Endothelial cell (in vitro differentiated cells): ENCODE data around the gene HECTD3. TPM values are rescaled to one million over a fixed set of nuclear protein-coding genes. Genes with fewer than 3 reads are reported as not detected.

Experiments used
- DNase-seq: peaks from one replicate; pipeline ENCODE4 v3.0.0; 2021; ENCODE audit warnings: low spot score
- H3K27ac Mint-ChIP-seq: one replicate; pipeline ENCODE4 v1.8.0; 2021; ENCODE audit warnings: mixed read lengths, inconsistent platforms; ENCODE audit not compliant: unreplicated experiment
- H3K27me3 Mint-ChIP-seq: one replicate; pipeline ENCODE4 v1.8.0; 2021; ENCODE audit warnings: mild to moderate bottlenecking, moderate library complexity, mixed read lengths, inconsistent platforms; ENCODE audit not compliant: unreplicated experiment
- H3K36me3 Mint-ChIP-seq: one replicate; pipeline ENCODE4 v1.8.0; 2021; ENCODE audit warnings: mild to moderate bottlenecking, low read depth, mixed read lengths, inconsistent platforms; ENCODE audit not compliant: unreplicated experiment
- H3K4me1 Mint-ChIP-seq: one replicate; pipeline ENCODE4 v1.8.0; 2021; ENCODE audit warnings: mild to moderate bottlenecking, mixed read lengths, inconsistent platforms; ENCODE audit not compliant: unreplicated experiment
- H3K4me3 Mint-ChIP-seq: one replicate; pipeline ENCODE4 v1.8.0; 2021; ENCODE audit warnings: mild to moderate bottlenecking, mixed read lengths, inconsistent platforms; ENCODE audit not compliant: unreplicated experiment
- H3K9me3 Mint-ChIP-seq: one replicate; pipeline ENCODE4 v1.8.0; 2021; ENCODE audit warnings: mixed read lengths, inconsistent platforms; ENCODE audit not compliant: unreplicated experiment
- total RNA-seq: library from RNA; stranded (reverse); fragmentation: NEBNext Ultra II Directional; extraction: Animal tissue kit (Norgen Biotek cat#: 25700); gene quantifications from one replicate; pipeline ENCODE4 v1.2.1, GENCODE V29; 2021; ENCODE audit not compliant: unreplicated experiment
- TF ChIP-seq, protein P1 (sequence below): fragments of 200-600 bp; sonication (generic); IDR thresholded peaks from one replicate; pipeline ENCODE4 v1.5.0; 2021; ENCODE audit warnings: antibody characterized with exemption; ENCODE audit not compliant: unreplicated experiment

Gene HECTD3
- total RNA-seq, 1 donor from 2014 or later, result 58.2 TPM

DNA sequence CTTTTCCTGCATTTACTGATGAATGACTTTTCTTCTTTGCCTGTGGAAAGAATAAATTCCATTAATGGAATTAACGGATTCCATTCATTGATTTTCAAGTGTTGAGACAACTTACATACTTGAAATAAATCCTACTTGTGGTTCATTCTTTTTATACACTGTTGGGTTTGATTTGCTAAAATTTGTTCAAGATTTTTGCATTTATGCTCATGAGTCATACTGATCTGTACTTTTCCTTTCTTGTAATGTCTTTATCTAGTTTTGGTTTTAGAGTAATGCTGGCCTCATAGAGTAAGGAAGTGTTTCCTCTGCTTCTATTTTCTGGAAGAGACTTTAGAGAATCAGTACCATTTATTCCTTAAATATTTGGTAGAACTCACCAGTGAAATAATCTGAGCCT lies 15.3 kb upstream of the HECTD3 start:
- Mint-ChIP-seq H3K9me3 (no peaks in the 10 kb centered on the region), H3K4me3 (no peak overlapping the region), H3K27ac (no peak overlapping the region), H3K36me3 (no peaks in the 10 kb centered on the region), H3K27me3 (peaks cover 2% of the 10 kb centered on the region), H3K4me1 (no peaks in the 10 kb centered on the region)
- DNase-seq, result no peak
- TF ChIP-seq, protein P1, sequence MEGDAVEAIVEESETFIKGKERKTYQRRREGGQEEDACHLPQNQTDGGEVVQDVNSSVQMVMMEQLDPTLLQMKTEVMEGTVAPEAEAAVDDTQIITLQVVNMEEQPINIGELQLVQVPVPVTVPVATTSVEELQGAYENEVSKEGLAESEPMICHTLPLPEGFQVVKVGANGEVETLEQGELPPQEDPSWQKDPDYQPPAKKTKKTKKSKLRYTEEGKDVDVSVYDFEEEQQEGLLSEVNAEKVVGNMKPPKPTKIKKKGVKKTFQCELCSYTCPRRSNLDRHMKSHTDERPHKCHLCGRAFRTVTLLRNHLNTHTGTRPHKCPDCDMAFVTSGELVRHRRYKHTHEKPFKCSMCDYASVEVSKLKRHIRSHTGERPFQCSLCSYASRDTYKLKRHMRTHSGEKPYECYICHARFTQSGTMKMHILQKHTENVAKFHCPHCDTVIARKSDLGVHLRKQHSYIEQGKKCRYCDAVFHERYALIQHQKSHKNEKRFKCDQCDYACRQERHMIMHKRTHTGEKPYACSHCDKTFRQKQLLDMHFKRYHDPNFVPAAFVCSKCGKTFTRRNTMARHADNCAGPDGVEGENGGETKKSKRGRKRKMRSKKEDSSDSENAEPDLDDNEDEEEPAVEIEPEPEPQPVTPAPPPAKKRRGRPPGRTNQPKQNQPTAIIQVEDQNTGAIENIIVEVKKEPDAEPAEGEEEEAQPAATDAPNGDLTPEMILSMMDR, result no peak

DNA sequence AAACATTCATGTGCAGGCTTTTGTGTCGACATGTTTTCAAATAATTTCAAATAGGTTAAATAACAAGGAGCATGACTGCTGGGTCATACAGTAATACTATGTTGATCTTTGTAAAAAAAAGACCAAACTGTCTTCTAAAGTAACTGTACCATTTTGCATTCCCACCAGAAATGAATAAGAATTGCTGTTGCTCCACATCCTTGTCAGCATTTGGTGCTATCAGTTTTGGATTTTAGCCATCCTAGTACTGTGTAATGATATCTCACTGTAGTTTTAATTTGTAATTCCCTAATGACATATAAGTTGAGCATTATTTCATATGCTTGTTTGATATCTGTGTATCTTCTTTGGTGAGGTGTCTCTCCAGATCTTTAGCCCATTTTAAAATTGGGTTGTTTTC lies 12.5 kb upstream of the HECTD3 start:
- TF ChIP-seq, protein P1, result no peak
- Mint-ChIP-seq H3K36me3 (no peaks in the 10 kb centered on the region), H3K9me3 (no peaks in the 10 kb centered on the region), H3K4me1 (no peaks in the 10 kb centered on the region), H3K27me3 (no peaks in the 10 kb centered on the region), H3K27ac (no peak overlapping the region), H3K4me3 (no peak overlapping the region)
- DNase-seq, result no peak

DNA sequence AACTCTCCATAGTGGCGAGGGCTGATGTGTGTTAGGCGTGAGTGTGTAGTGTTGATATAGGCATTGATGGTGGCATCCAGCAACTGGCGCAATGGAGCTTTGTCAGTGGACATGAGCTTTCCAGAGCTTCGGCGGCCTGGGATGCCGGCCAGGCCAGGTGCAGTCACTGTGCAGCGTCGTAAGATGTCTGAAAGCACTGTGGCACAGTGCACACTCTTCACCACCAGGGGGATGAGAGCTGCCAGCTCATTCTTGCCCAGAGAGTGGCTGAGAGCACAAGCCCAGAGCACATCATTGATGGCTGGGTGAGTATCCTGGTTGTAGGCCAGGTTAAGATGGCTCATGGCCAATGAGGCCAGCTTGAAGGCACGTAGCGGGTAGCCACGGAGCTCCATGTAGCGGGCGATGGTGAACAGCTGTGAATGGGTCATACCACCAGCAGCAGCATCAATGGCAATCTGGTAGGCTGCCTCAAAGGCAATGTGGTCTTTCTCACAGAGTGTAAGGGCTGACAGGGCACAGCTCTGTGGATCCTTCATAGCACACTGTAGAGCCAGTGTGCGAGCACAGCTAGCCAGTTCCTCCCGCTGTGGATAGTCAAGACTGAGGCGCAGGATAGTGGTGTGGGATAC lies 7.6 kb upstream of the HECTD3 start:
- H3K27me3 Mint-ChIP-seq, result peaks cover 2% of the 10 kb centered on the region
- H3K4me3 Mint-ChIP-seq, result no peak overlapping the region
- no peaks in the 10 kb centered on the region for H3K9me3 Mint-ChIP-seq
- DNase-seq, result peak; percentile 73
- no peak overlapping the region for H3K27ac Mint-ChIP-seq
- TF ChIP-seq, protein P1, result peak; percentile 93
- H3K4me1 Mint-ChIP-seq, result peaks cover 12% of the 10 kb centered on the region
- peaks cover 10% of the 10 kb centered on the region for H3K36me3 Mint-ChIP-seq

DNA sequence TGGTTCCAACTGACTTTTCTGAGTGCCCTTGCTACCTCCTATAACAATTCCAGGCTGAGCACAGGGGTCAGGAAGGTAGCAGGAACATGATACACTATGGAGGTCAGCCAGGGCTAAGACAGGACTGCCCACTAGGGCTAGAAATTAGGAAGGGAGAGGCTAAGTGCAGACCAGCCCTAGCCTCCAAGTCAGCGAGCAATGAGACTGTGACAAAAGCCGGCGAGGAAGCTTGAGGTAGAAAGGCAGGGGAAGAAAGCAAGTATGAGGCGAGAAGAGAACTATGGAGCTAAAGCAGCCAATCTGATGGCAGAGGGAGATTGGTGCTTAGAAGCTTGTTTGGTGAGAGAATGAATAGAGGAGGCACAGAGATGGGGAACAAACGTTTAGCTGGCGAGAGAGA lies 5.6 kb upstream of the HECTD3 start:
- peaks cover 6% of the 10 kb centered on the region for H3K27me3 Mint-ChIP-seq
- H3K9me3 Mint-ChIP-seq, result no peaks in the 10 kb centered on the region
- H3K27ac Mint-ChIP-seq, result no peak overlapping the region
- peaks cover 12% of the 10 kb centered on the region for H3K36me3 Mint-ChIP-seq
- TF ChIP-seq, protein P1, result no peak
- H3K4me3 Mint-ChIP-seq, result no peak overlapping the region
- H3K4me1 Mint-ChIP-seq, result peaks cover 22% of the 10 kb centered on the region
- DNase-seq, result no peak

DNA sequence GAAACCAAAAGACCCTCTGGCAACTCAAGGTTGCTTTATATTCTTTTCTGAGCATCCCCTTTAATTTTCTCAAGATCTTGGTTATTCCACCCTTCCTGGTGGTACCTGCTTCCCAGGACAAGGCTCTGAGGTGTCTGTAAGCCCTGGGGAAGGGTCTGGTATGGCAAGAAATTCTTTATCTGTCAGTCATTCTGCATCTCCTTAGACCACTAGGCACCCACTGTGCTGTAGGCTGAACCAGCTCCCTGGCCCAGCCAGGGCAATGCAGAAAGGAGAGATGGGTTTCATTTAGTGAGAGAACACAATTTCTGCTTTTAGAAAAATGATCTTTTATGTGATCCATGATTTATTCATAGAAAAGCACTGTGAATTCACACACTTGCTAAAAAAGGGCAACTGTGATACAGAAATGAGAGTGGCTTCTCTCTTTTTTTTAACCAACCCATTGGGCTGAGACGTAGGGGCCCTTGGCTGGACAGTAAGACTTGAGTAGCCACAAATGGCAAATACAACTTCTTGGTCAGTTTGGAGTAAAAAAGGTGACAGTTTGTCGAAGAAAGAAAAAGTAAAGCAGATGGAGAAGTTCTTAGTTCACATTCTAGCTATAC lies 5.1 kb upstream of the HECTD3 start:
- Mint-ChIP-seq H3K27me3 (peaks cover 11% of the 10 kb centered on the region), H3K4me3 (no peak overlapping the region), H3K9me3 (no peaks in the 10 kb centered on the region), H3K27ac (no peak overlapping the region), H3K36me3 (peaks cover 18% of the 10 kb centered on the region), H3K4me1 (peaks cover 28% of the 10 kb centered on the region)
- TF ChIP-seq, protein P1, result no peak
- DNase-seq, result no peak
